ENCODE results near the gene PINK1.

Gene PINK1

GRCh38 chr1:20611652-20612051 is 21.6 kb upstream of the PINK1 start:
- no peak for DNase-seq

GRCh38 chr1:20612221-20612746 is 21.0 kb upstream of the PINK1 start:
- no peak for DNase-seq

- DNase-seq = no peak
Observed at GRCh38 chr1:20614131-20614579, 19.1 kb upstream of the PINK1 start.

GRCh38 chr1:20615946-20616846 is 17.1 kb upstream of the PINK1 start:
- DNase-seq = no peak

- no peak for DNase-seq
Observed at GRCh38 chr1:20616847-20617487, 16.3 kb upstream of the PINK1 start.

- DNase-seq = no peak
Observed at GRCh38 chr1:20618550-20618949, 14.7 kb upstream of the PINK1 start.

GRCh38 chr1:20619999-20620398 is 13.3 kb upstream of the PINK1 start:
- DNase-seq = no peak

GRCh38 chr1:20621012-20621411 is 12.2 kb upstream of the PINK1 start:
- no peak for DNase-seq

GRCh38 chr1:20624709-20625108 is 8.5 kb upstream of the PINK1 start:
- DNase-seq = no peak

- no peak for DNase-seq
Observed at GRCh38 chr1:20625176-20626097, 7.8 kb upstream of the PINK1 start.

GRCh38 chr1:20626098-20626427 is 7.2 kb upstream of the PINK1 start:
- no peak for DNase-seq

GRCh38 chr1:20626524-20626923 is 6.7 kb upstream of the PINK1 start:
- DNase-seq = no peak

GRCh38 chr1:20630729-20631128 is 2.5 kb upstream of the PINK1 start:
- no peak for DNase-seq

- DNase-seq = no peak
Observed at GRCh38 chr1:20632386-20632785, 872 bp upstream of the PINK1 start.

- DNase-seq = no peak
Observed at GRCh38 chr1:20634065-20634593, 871 bp downstream of the PINK1 start.

GRCh38 chr1:20634594-20635084 is 1.4 kb downstream of the PINK1 start:
- no peak for DNase-seq

GRCh38 chr1:20636785-20637347 is 3.6 kb downstream of the PINK1 start:
- no peak for DNase-seq

- DNase-seq = no peak
Observed at GRCh38 chr1:20640183-20640597, 6.9 kb downstream of the PINK1 start.

- no peak for DNase-seq
Observed at GRCh38 chr1:20641975-20642374, 8.7 kb downstream of the PINK1 start.

GRCh38 chr1:20643080-20643479 is 9.8 kb downstream of the PINK1 start:
- DNase-seq = no peak

- DNase-seq = no peak
Observed at GRCh38 chr1:20644416-20644815, 11.2 kb downstream of the PINK1 start.

- DNase-seq = no peak
Observed at GRCh38 chr1:20645414-20645813, 12.2 kb downstream of the PINK1 start.

Data from SIG-M5 (cell line).